ENCODE results near the gene CDYL2. TPM values are rescaled to one million over a fixed set of nuclear protein-coding genes. Genes with fewer than 3 reads are reported as not detected.

CDYL2 gene
- total RNA-seq, 1 donor from 2014 or later: 8.4 TPM

GRCh38 chr16:80846680-80847079 is 42.3 kb upstream of the CDYL2 start:
- no peaks in the 10 kb centered on the region for H3K36me3 ChIP-seq (ENCODE audit: control insufficient read depth, insufficient read depth, low read length)
- H3K27me3 ChIP-seq (ENCODE audit: control insufficient read depth, insufficient read depth, low read length): no peaks in the 10 kb centered on the region
- TF ChIP-seq CTCF (IDR thresholded peaks at IDR 0.05; ENCODE audit: insufficient read depth, low read length, poor library complexity, severe bottlenecking): no peak
- no peak overlapping the region for H3K4me3 ChIP-seq (ENCODE audit: low read depth, low read length)
- no peak for DNase-seq (ENCODE audit: low read depth)

GRCh38 chr16:80846275-80846674 is 41.9 kb upstream of the CDYL2 start:
- no peak for DNase-seq (ENCODE audit: low read depth)
- Histone ChIP-seq H3K27me3 (ENCODE audit: control insufficient read depth, insufficient read depth, low read length) (no peaks in the 10 kb centered on the region), H3K4me3 (ENCODE audit: low read depth, low read length) (no peak overlapping the region), H3K36me3 (ENCODE audit: control insufficient read depth, insufficient read depth, low read length) (no peaks in the 10 kb centered on the region)
- no peak for TF ChIP-seq CTCF (IDR thresholded peaks at IDR 0.05; ENCODE audit: insufficient read depth, low read length, poor library complexity, severe bottlenecking)

DNA sequence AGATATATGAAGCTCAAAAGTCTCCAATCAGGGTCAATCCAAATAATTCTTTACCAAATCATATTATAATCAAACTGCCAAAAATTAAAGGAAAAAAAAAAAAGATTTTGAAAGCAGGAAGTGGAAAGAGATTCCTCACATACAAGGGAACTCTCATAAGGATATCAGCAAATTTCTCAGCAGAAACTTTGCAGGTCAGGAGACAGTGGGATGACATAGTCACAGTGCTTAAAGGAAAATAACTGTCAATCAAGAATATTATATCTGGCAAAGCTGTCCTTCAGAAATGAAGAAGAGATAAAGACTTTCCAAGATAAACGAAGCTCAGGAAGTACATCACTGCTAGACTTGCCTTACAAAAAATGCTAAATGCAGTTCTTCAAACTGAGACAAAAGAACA is 40.0 kb upstream of the CDYL2 start:
- no peak for TF ChIP-seq CTCF (IDR thresholded peaks at IDR 0.05; ENCODE audit: insufficient read depth, low read length, poor library complexity, severe bottlenecking)
- H3K4me3 ChIP-seq (ENCODE audit: low read depth, low read length): no peak overlapping the region
- DNase-seq (ENCODE audit: low read depth): no peak
- H3K27me3 ChIP-seq (ENCODE audit: control insufficient read depth, insufficient read depth, low read length): no peaks in the 10 kb centered on the region
- no peaks in the 10 kb centered on the region for H3K36me3 ChIP-seq (ENCODE audit: control insufficient read depth, insufficient read depth, low read length)

DNA sequence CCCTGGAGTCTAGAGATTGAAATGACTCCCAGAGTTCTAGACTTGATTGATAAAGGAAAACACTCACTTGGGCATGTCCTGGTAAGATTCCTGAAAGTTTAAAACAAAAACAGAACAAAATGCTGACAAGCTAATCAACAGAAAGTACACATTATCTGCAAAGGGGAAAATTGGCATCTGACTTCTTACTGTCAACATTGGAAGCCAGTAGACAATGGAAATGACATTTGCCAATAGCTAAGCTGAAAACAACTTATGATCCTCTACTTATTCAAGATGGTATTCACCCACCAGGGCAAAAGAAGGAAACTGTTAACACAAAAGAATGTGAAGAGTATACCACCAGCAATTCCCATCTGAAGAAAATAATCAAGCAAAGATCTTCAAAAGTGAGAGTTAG is 36.8 kb upstream of the CDYL2 start:
- Histone ChIP-seq H3K36me3 (ENCODE audit: control insufficient read depth, insufficient read depth, low read length) (no peaks in the 10 kb centered on the region), H3K27me3 (ENCODE audit: control insufficient read depth, insufficient read depth, low read length) (no peaks in the 10 kb centered on the region), H3K4me3 (ENCODE audit: low read depth, low read length) (no peak overlapping the region)
- no peak for TF ChIP-seq CTCF (IDR thresholded peaks at IDR 0.05; ENCODE audit: insufficient read depth, low read length, poor library complexity, severe bottlenecking)
- DNase-seq (ENCODE audit: low read depth): no peak

DNA sequence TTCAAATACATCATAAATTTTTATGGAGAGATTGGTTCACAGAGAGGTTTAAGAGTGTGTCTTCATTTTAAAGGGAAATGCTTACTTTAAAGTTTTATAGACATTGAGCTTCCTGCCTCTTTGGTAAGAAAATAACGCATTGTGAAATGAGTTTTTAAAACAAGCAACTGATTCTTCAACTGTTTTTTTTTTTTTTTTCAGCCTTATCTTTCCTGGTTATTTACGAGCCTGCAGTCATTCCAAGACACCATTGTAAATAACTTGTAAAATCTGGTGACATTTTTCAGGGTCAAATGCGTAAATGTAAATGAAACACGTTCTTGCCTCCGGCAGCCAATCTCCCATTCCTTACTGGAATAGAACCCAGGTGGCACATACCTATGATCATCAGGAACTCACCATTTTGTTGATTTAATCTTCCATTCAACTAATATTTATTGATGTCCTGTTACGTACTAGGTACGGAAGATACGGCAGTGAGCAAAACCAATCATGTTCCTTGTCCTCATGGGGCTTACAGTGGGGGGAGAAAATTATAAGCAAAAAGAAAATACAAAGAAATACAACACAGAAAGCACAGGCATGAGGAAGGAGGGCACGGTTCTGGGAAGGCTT is 33.2 kb upstream of the CDYL2 start:
- no peaks in the 10 kb centered on the region for H3K36me3 ChIP-seq (ENCODE audit: control insufficient read depth, insufficient read depth, low read length)
- H3K4me3 ChIP-seq (ENCODE audit: low read depth, low read length): no peak overlapping the region
- DNase-seq (ENCODE audit: low read depth): no peak
- no peaks in the 10 kb centered on the region for H3K27me3 ChIP-seq (ENCODE audit: control insufficient read depth, insufficient read depth, low read length)
- no peak for TF ChIP-seq CTCF (IDR thresholded peaks at IDR 0.05; ENCODE audit: insufficient read depth, low read length, poor library complexity, severe bottlenecking)

DNA sequence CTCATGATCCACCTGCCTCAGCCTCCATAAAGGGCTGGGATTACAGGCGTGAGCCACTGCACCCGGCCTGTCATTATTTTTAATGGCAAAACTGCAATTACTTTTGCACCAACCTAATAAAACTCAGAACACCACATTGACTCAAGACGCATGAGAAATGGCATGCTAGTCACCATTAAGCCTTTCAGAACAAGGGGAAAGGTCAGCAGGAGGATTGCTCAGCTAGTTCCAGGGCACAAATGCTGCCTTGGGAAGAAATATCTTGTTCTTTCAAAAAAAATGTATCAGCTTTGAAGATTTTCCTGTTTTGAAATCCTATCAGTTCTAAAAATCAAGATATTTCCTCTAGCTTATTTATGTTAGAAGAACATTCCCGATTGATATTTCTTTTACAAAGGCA is 32.4 kb upstream of the CDYL2 start:
- H3K4me3 ChIP-seq (ENCODE audit: low read depth, low read length): no peak overlapping the region
- no peak for DNase-seq (ENCODE audit: low read depth)
- H3K27me3 ChIP-seq (ENCODE audit: control insufficient read depth, insufficient read depth, low read length): no peaks in the 10 kb centered on the region
- no peaks in the 10 kb centered on the region for H3K36me3 ChIP-seq (ENCODE audit: control insufficient read depth, insufficient read depth, low read length)
- TF ChIP-seq CTCF (IDR thresholded peaks at IDR 0.05; ENCODE audit: insufficient read depth, low read length, poor library complexity, severe bottlenecking): no peak
